HG02973 (cell line): Measurements from ENCODE around the gene RAD9A.
A peak's percentile ranks its signal among the peaks of the same experiment; 100 is the strongest.

Experiments
- ATAC-seq: cut with Tn5 transposase; IDR thresholded peaks from one replicate; pipeline ENCODE4 v1.9.1; 2021; ENCODE audit warnings: moderate library complexity; ENCODE audit not compliant: unreplicated experiment

Gene RAD9A

GRCh38 chr11:67373648-67374570 is 17.9 kb upstream of the RAD9A start:
- no peak for ATAC-seq

- no peak for ATAC-seq
These were observed 17.1 kb upstream of the RAD9A start for GRCh38 chr11:67374571-67375281.

GRCh38 chr11:67375320-67376055 is 16.3 kb upstream of the RAD9A start:
- ATAC-seq = no peak

- ATAC-seq = no peak
These were observed 15.5 kb upstream of the RAD9A start for GRCh38 chr11:67376063-67376820.

- no peak for ATAC-seq
These were observed 14.6 kb upstream of the RAD9A start for GRCh38 chr11:67376873-67377808.

- no peak for ATAC-seq
These were observed 13.2 kb upstream of the RAD9A start for GRCh38 chr11:67378544-67378943.

- no peak for ATAC-seq
These were observed 12.4 kb upstream of the RAD9A start for GRCh38 chr11:67379061-67380058.

GRCh38 chr11:67381244-67381972 is 10.4 kb upstream of the RAD9A start:
- no peak for ATAC-seq

GRCh38 chr11:67382276-67383136 is 9.3 kb upstream of the RAD9A start:
- ATAC-seq = peak; percentile 45

GRCh38 chr11:67384851-67385366 is 6.9 kb upstream of the RAD9A start:
- no peak for ATAC-seq

GRCh38 chr11:67387069-67387468 is 4.7 kb upstream of the RAD9A start:
- no peak for ATAC-seq

- ATAC-seq = no peak
These were observed 4.3 kb upstream of the RAD9A start for GRCh38 chr11:67387518-67387917.

- ATAC-seq = no peak
These were observed 2.3 kb upstream of the RAD9A start for GRCh38 chr11:67389477-67389876.

- ATAC-seq = no peak
These were observed 861 bp upstream of the RAD9A start for GRCh38 chr11:67390947-67391303.

GRCh38 chr11:67392183-67392715 is 463 bp downstream of the RAD9A start:
- no peak for ATAC-seq

GRCh38 chr11:67393437-67393836 is 1.7 kb downstream of the RAD9A start:
- no peak for ATAC-seq
